ENCODE data around the gene CISTR. TPM values are rescaled to one million over a fixed set of nuclear protein-coding genes. Genes with fewer than 3 reads are reported as not detected.
"Not testable (repeated sequence)": the region's sequence is repeated elsewhere in the genome, so short reads cannot be mapped to it uniquely, and the experiment has no call there.

Gene CISTR
- total RNA-seq, 2 experiments from 2014 or later, result not detected

- CTCF ChIA-PET, result interaction anchor here (1.3 to 16.7 kb wide), 3 partner anchors 11 to 32 kb away, joined by 6 to 156 read pairs (median 6); no protein-coding TSS in a partner anchor
- POLR2A ChIA-PET, result interaction anchor here (0.7 kb wide), 1 partner anchor 19 kb away, joined by 3 read pairs; no protein-coding TSS in a partner anchor
These were observed 18.0 kb downstream of the CISTR start for GRCh38 chr12:53733807-53734200.

GRCh38 chr12:53733051-53733806 lies 18.6 kb downstream of the CISTR start:
- ChIA-PET POLR2A (interaction anchor here (0.7 kb wide), 1 partner anchor 19 kb away, joined by 3 read pairs; no protein-coding TSS in a partner anchor), CTCF (interaction anchor here (1.3 to 16.7 kb wide), 4 partner anchors 12 to 31 kb away, joined by 6 to 156 read pairs (median 6); no protein-coding TSS in a partner anchor)

GRCh38 chr12:53729644-53730043 lies 22.1 kb downstream of the CISTR start:
- POLR2A ChIA-PET, result no interaction called here
- CTCF ChIA-PET, result interaction anchor here (1.6 to 16.7 kb wide), 2 partner anchors 15 to 26 kb away, joined by 3 to 156 read pairs; no protein-coding TSS in a partner anchor

GRCh38 chr12:53728206-53728605 lies 23.6 kb downstream of the CISTR start:
- POLR2A ChIA-PET, result interaction anchor here (0.6 to 1.1 kb wide), 2 partner anchors 11 to 110 kb away, joined by 3 to 4 read pairs; no protein-coding TSS in a partner anchor

GRCh38 chr12:53727310-53728041 lies 24.3 kb downstream of the CISTR start, which contains the start of gene CALCOCO1:
CALCOCO1 (minus strand) TSS chr12:53727452; CDS start chr12:53725242, 2,210 bp downstream.
- ChIA-PET POLR2A (interaction anchor here (1.1 kb wide), 1 partner anchor 11 kb away, joined by 4 read pairs; no protein-coding TSS in a partner anchor), CTCF (interaction anchor here (0.6 to 16.7 kb wide), 5 partner anchors 9 to 281 kb away, joined by 3 to 156 read pairs (median 3); partner anchors contain the start of genes CISTR and HOXC8)

More at GRCh38 chr12:53728206-53728605, 23.6 kb downstream of the CISTR start:
- CTCF ChIA-PET, result interaction anchor here (1.1 to 16.7 kb wide), 4 partner anchors 9 to 29 kb away, joined by 3 to 156 read pairs (median 6); no protein-coding TSS in a partner anchor

GRCh38 chr12:53726946-53727309 lies 24.9 kb downstream of the CISTR start:
- ChIA-PET CTCF (interaction anchor here (0.7 to 16.7 kb wide), 4 partner anchors 10 to 25 kb away, joined by 3 to 156 read pairs (median 3); partner anchors contain the start of gene CISTR), POLR2A (no interaction called here)

GRCh38 chr12:53726341-53726740 lies 25.4 kb downstream of the CISTR start:
- POLR2A ChIA-PET, result no interaction called here
- CTCF ChIA-PET, result interaction anchor here (0.7 to 16.7 kb wide), 4 partner anchors 12 to 25 kb away, joined by 3 to 156 read pairs (median 4); partner anchors contain the start of gene CISTR

- POLR2A ChIA-PET, result interaction anchor here (0.5 to 0.6 kb wide), 2 partner anchors 15 to 19 kb away, joined by 3 read pairs; no protein-coding TSS in a partner anchor
These were observed 26.0 kb downstream of the CISTR start for GRCh38 chr12:53725824-53726223.

GRCh38 chr12:53722450-53723041 lies 29.2 kb downstream of the CISTR start:
- ChIA-PET CTCF (interaction anchor here (1.1 to 16.7 kb wide), 3 partner anchors 14 to 23 kb away, joined by 3 to 156 read pairs (median 4); no protein-coding TSS in a partner anchor), POLR2A (no interaction called here)

More at GRCh38 chr12:53725824-53726223, 26.0 kb downstream of the CISTR start:
- CTCF ChIA-PET, result interaction anchor here (1.5 to 16.7 kb wide), 3 partner anchors 13 to 26 kb away, joined by 3 to 156 read pairs (median 4); partner anchors contain the start of gene CISTR

- POLR2A ChIA-PET, result no interaction called here
- CTCF ChIA-PET, result interaction anchor here (0.7 to 16.7 kb wide), 4 partner anchors 19 to 43 kb away, joined by 3 to 156 read pairs (median 3); no protein-coding TSS in a partner anchor
These were observed 30.8 kb downstream of the CISTR start for GRCh38 chr12:53720946-53721345.

- CTCF ChIA-PET, result interaction anchor here (1.1 kb wide), 1 partner anchor 26 kb away, joined by 5 read pairs; no protein-coding TSS in a partner anchor
- POLR2A ChIA-PET, result no interaction called here
These were observed 32.1 kb downstream of the CISTR start for GRCh38 chr12:53719649-53720048.

GRCh38 chr12:53718567-53718966 lies 33.2 kb downstream of the CISTR start:
- POLR2A ChIA-PET, result not testable (repeated sequence)
- CTCF ChIA-PET, result interaction anchor here (1.0 kb wide), 1 partner anchor 39 kb away, joined by 3 read pairs; no protein-coding TSS in a partner anchor

GRCh38 chr12:53717319-53717718 lies 34.5 kb downstream of the CISTR start:
- CTCF ChIA-PET, result interaction anchor here (1.0 to 1.4 kb wide), 3 partner anchors 28 to 40 kb away, joined by 3 to 6 read pairs (median 3); no protein-coding TSS in a partner anchor
- POLR2A ChIA-PET, result no interaction called here

GRCh38 chr12:53714004-53714403 lies 37.8 kb downstream of the CISTR start:
- CTCF ChIA-PET, result interaction anchor here (0.7 kb wide), 1 partner anchor 15 kb away, joined by 3 read pairs; no protein-coding TSS in a partner anchor
- POLR2A ChIA-PET, result no interaction called here

GRCh38 chr12:53713516-53713915 lies 38.3 kb downstream of the CISTR start:
- CTCF ChIA-PET, result interaction anchor here (0.7 kb wide), 1 partner anchor 14 kb away, joined by 3 read pairs; no protein-coding TSS in a partner anchor
- POLR2A ChIA-PET, result no interaction called here

- ChIA-PET POLR2A (no interaction called here), CTCF (no interaction called here)
These were observed 39.6 kb downstream of the CISTR start for GRCh38 chr12:53712059-53712643.

- CTCF ChIA-PET, result interaction anchor here (3.4 kb wide), 1 partner anchor 37 kb away, joined by 14 read pairs; no protein-coding TSS in a partner anchor
- POLR2A ChIA-PET, result no interaction called here
These were observed 41.7 kb downstream of the CISTR start for GRCh38 chr12:53710091-53710490.

- CTCF ChIA-PET, result interaction anchor here (1.5 to 3.4 kb wide), 3 partner anchors 9 to 37 kb away, joined by 3 to 14 read pairs (median 4); no protein-coding TSS in a partner anchor
- POLR2A ChIA-PET, result no interaction called here
These were observed 42.1 kb downstream of the CISTR start for GRCh38 chr12:53709671-53710070.
